K562 (cell line): ENCODE results near the gene KIAA0040. TPM values are rescaled to one million over a fixed set of nuclear protein-coding genes. Genes with fewer than 3 reads are reported as not detected.

Source experiments
- ARHGAP35 ChIP-seq: fragments of 450-650 bp; IDR thresholded peaks from 2 replicates; pipeline ENCODE4 v1.6.1; 2018; ENCODE audit not compliant: partially characterized antibody
- BDP1 ChIP-seq: IDR thresholded peaks from 3 replicates; pipeline ENCODE4 v1.6.1; 2011; ENCODE audit not compliant: insufficient read length, insufficient read depth
- BRCA1 ChIP-seq, 2 experiments: fragments of 450-650 bp in 1 of 2; sonication (generic) in 1 of 2; formaldehyde crosslinking in 1 of 2; IDR thresholded peaks; 2 replicates each; pipeline versions ENCODE4 v1.5.0 to v1.6.1; 2017 to 2020; ENCODE audit warnings: mild to moderate bottlenecking in 1 of 2, missing genetic modification reagents in 1 of 2
- BRD4 ChIP-seq: fragments of 200-600 bp; sonication (generic); IDR thresholded peaks from 2 replicates; pipeline ENCODE4 v1.6.1; 2017; ENCODE audit warnings: inconsistent platforms
- CREBBP ChIP-seq: IDR thresholded peaks from one replicate; pipeline ENCODE4 v1.6.1; 2012; ENCODE audit warnings: low read depth, mild to moderate bottlenecking, control low read depth, inconsistent platforms, low read length
- CXXC5 ChIP-seq: fragments of 250-450 bp; sonication (Bioruptor Pico); IDR thresholded peaks from 2 replicates; pipeline ENCODE4 v1.8.0; 2022; ENCODE audit warnings: inconsistent platforms, mild to moderate bottlenecking, moderate library complexity
- ELF2 ChIP-seq: fragments of 250-450 bp; sonication (Bioruptor Pico); IDR thresholded peaks from 2 replicates; pipeline ENCODE4 v1.5.0; 2021; ENCODE audit warnings: mild to moderate bottlenecking
- ELF4 ChIP-seq: fragments of 450-650 bp; formaldehyde crosslinking; IDR thresholded peaks from 2 replicates; pipeline ENCODE4 v1.4.0; 2022; ENCODE audit warnings: missing genetic modification characterization
- EP400 ChIP-seq: fragments of 450-650 bp; IDR thresholded peaks from 2 replicates; pipeline ENCODE4 v1.6.1; 2017; ENCODE audit warnings: antibody characterized with exemption, mild to moderate bottlenecking, moderate library complexity
- HOXB6 ChIP-seq: fragments of 250-450 bp; sonication (Bioruptor Pico); IDR thresholded peaks from 2 replicates; pipeline ENCODE4 v1.5.1; 2022; ENCODE audit warnings: mild to moderate bottlenecking, borderline replicate concordance
- JUNB ChIP-seq: fragments of 450-650 bp; formaldehyde crosslinking; conservative IDR thresholded peaks from 2 replicates; pipeline ENCODE4 v1.4.0; 2020; ENCODE audit warnings: mild to moderate bottlenecking
- KDM1A ChIP-seq, 2 experiments: fragments of 450-650 bp; IDR thresholded peaks; 2 replicates each; pipeline ENCODE4 v1.6.1; 2016; ENCODE audit warnings: mild to moderate bottlenecking in 2 of 2
- LARP7 ChIP-seq: fragments of 450-650 bp; IDR thresholded peaks from 2 replicates; pipeline ENCODE4 v1.6.1; 2016
- LEF1 ChIP-seq: fragments of 450-650 bp; IDR thresholded peaks from 2 replicates; pipeline ENCODE4 v1.6.1; 2016; ENCODE audit warnings: mild to moderate bottlenecking
- MTA1 ChIP-seq: fragments of 450-650 bp; IDR thresholded peaks from 2 replicates; pipeline ENCODE4 v1.6.1; 2017; ENCODE audit warnings: borderline replicate concordance
- NCOA6 ChIP-seq: fragments of 450-650 bp; IDR thresholded peaks from 2 replicates; pipeline ENCODE4 v1.6.1; 2017; ENCODE audit warnings: mild to moderate bottlenecking
- NONO ChIP-seq, 2 experiments: fragments of 200-400 bp in 1 of 2; fragments of 450-650 bp in 1 of 2; formaldehyde crosslinking in 1 of 2; IDR thresholded peaks; 2 replicates each; pipeline ENCODE4 v1.6.1; 2017; ENCODE audit warnings: low read depth in 2 of 2, mild to moderate bottlenecking in 2 of 2, moderate library complexity in 2 of 2, low read length in 1 of 2
- POLR2A ChIP-seq: fragments of 450-650 bp; conservative IDR thresholded peaks from 2 replicates; pipeline ENCODE4 v1.6.1; 2016
- POLR2B ChIP-seq: fragments of 450-650 bp; IDR thresholded peaks from 2 replicates; pipeline ENCODE4 v1.6.1; 2018; ENCODE audit warnings: low read depth; ENCODE audit not compliant: partially characterized antibody
- POLR2H ChIP-seq: IDR thresholded peaks from 2 replicates; pipeline ENCODE4 v1.6.1; 2016; ENCODE audit warnings: missing genetic modification characterization, low read depth, mild to moderate bottlenecking, control low read depth, missing compliant biosample characterization, moderate library complexity
- SIN3A ChIP-seq, 2 experiments: fragments of 150-350 bp in 1 of 2; IDR thresholded peaks; 2 replicates each; pipeline ENCODE4 v1.6.1; 2011 to 2016; ENCODE audit warnings: borderline replicate concordance in 2 of 2, low read depth in 2 of 2, low read length in 2 of 2, mild to moderate bottlenecking in 2 of 2, moderate library complexity in 2 of 2; ENCODE audit not compliant: control insufficient read depth in 1 of 2
- SMARCC2 ChIP-seq: fragments of 450-650 bp; IDR thresholded peaks from 2 replicates; pipeline ENCODE4 v1.6.1; 2017; ENCODE audit warnings: antibody characterized with exemption, moderate library complexity, mild to moderate bottlenecking, low read depth
- SNIP1 ChIP-seq: fragments of 450-650 bp; IDR thresholded peaks from 2 replicates; pipeline ENCODE4 v1.7.1; 2017; ENCODE audit warnings: low read depth, mild to moderate bottlenecking
- SREBF1 ChIP-seq: fragments of 150-350 bp; IDR thresholded peaks from 2 replicates; pipeline ENCODE4 v1.6.1; 2014; ENCODE audit warnings: antibody characterized with exemption, low read depth, low read length, borderline replicate concordance
- SRSF1 ChIP-seq: fragments of 200-400 bp; formaldehyde crosslinking; IDR thresholded peaks from 2 replicates; pipeline ENCODE4 v1.6.1; 2017; ENCODE audit warnings: mild to moderate bottlenecking, low read depth, low read length, moderate library complexity
- TBP ChIP-seq: optimal IDR thresholded peaks from 2 replicates; pipeline ENCODE3; 2011; ENCODE audit warnings: low read depth, low read length, improper control_type of control experiment
- TCFL5 ChIP-seq: fragments of 250-450 bp; sonication (Bioruptor Pico); conservative IDR thresholded peaks from 2 replicates; pipeline ENCODE4 v1.6.1; 2021; ENCODE audit warnings: mild to moderate bottlenecking, moderate library complexity, matching md5 sums
- ZC3H4 ChIP-seq: sonication (generic); formaldehyde crosslinking; IDR thresholded peaks from 2 replicates; pipeline ENCODE4 v1.9.0; 2021; ENCODE audit warnings: missing genetic modification reagents, borderline replicate concordance
- ZFPM2 ChIP-seq: fragments of 250-450 bp; sonication (Bioruptor Pico); IDR thresholded peaks from 2 replicates; pipeline ENCODE4 v1.5.1; 2022; ENCODE audit warnings: mild to moderate bottlenecking
- ZNF324 ChIP-seq: fragments of 250-450 bp; sonication (Bioruptor Pico); IDR thresholded peaks from 2 replicates; pipeline ENCODE4 v1.4.0; 2020; ENCODE audit warnings: mild to moderate bottlenecking
- ZNF584 ChIP-seq: fragments of 200-800 bp; sonication (Bioruptor generic); IDR thresholded peaks from 2 replicates; pipeline ENCODE4 v1.6.1; 2016; ENCODE audit warnings: low read depth, mild to moderate bottlenecking, missing genetic modification characterization, missing compliant biosample characterization
- ZNF766 ChIP-seq: fragments of 200-800 bp; sonication (Bioruptor generic); conservative IDR thresholded peaks from 2 replicates; pipeline ENCODE4 v1.6.1; 2016; ENCODE audit warnings: missing genetic modification characterization, missing compliant biosample characterization
- ZZZ3 ChIP-seq: fragments of 450-650 bp; IDR thresholded peaks from 2 replicates; pipeline ENCODE4 v1.6.1; 2016; ENCODE audit warnings: antibody characterized with exemption, mild to moderate bottlenecking, moderate library complexity
- polyA plus RNA-seq, 8 experiments: library from polyadenylated mRNA; depleted of rRNA in 4 of 8; stranded (reverse) in 5 of 8; unstranded in 3 of 8; fragments of >200 nt; fragmentation: Nextera tagmentation in 2 of 8; fragmentation: Illumina TruSeq in 1 of 8; extraction: Ambion mirVana in 2 of 8; extraction: Trizol in 1 of 8; gene quantifications; 2 replicates each; pipeline versions ENCODE4 v1.2.1 to v1.2.3, GENCODE V29; 2011 to 2014; ENCODE audit warnings: inconsistent platforms in 1 of 8, missing spikeins in 1 of 8
- total RNA-seq, 7 experiments: library from RNA; depleted of rRNA in 6 of 7; stranded (reverse); fragments of >200 nt in 6 of 7; fragmentation: Illumina TruSeq in 2 of 7; extraction: Trizol in 2 of 7; gene quantifications; 2 replicates each; pipeline versions ENCODE4 v1.2.1 to v1.2.3, GENCODE V29; 2011 to 2021; ENCODE audit warnings: low replicate concordance in 1 of 7
- TF ChIP-seq, protein P1 (sequence below): fragments of 250-450 bp; sonication (Bioruptor Pico); IDR thresholded peaks from 2 replicates; pipeline ENCODE4 v1.9.0; 2021; ENCODE audit warnings: mild to moderate bottlenecking

The KIAA0040 gene
- total and polyA plus RNA-seq, 9 of the 15 experiments (the other 6 are each of a cell fraction or from before 2014, with no cell fraction given): 3.4 to 13.6 (median 7.1) TPM

GRCh38 chr1:175192630-175193526, at the start of gene KIAA0040 (continued):
- TF ChIP-seq HOXB6 (CRISPR knock-in tag) (no peak), ZNF324 (CRISPR knock-in tag) (no peak), POLR2H (tag) (peak; percentile 53; the same call in 1 of the 2 replicates), SMARCC2 (no peak), ZNF766 (CRISPR knock-in tag) (no peak), MTA1 (no peak), CXXC5 (CRISPR knock-in tag) (peak; percentile 67), ARHGAP35 (no peak), TCFL5 (CRISPR knock-in tag) (no peak), BRCA1 (IDR thresholded peaks at IDR 0.05) (no peak), BRCA1 (CRISPR knock-in tag; IDR thresholded peaks at IDR 0.05) (no peak), TBP (no peak), POLR2B (no peak), ZFPM2 (CRISPR knock-in tag) (no peak), NCOA6 (0 out of 2 replicates have a peak, but pooled peaks have one; percentile 20), BRD4 (no peak), SREBF1 (no peak), ZC3H4 (CRISPR knock-in tag) (no peak), EP400 (peak; percentile 50; the same call in 1 of the 2 replicates), ZNF584 (CRISPR knock-in tag) (no peak), POLR2A (no peak; the same call in 1 of the 2 replicates), CREBBP (no peak), SNIP1 (no peak), LARP7 (no peak), JUNB (no peak), SIN3A (IDR thresholded peaks at IDR 0.05; ENCODE audit: borderline replicate concordance in 2 of 2, control insufficient read depth in 1 of 2, low read depth in 2 of 2, low read length in 2 of 2) (peak in 1 of 2 experiments; percentile 68; a peak in 1 of 4 replicates), NONO (IDR thresholded peaks at IDR 0.05; ENCODE audit: low read depth in 2 of 2, low read length in 1 of 2) (0 out of 4 replicates have a peak, but pooled peaks of 1 of the 2 experiments have one; percentile 53), ELF4 (CRISPR knock-in tag) (no peak), BDP1 (no peak), KDM1A (IDR thresholded peaks at IDR 0.05) (no peak), ELF2 (CRISPR knock-in tag) (no peak), SRSF1 (no peak), LEF1 (no peak), ZZZ3 (no peak)
- TF ChIP-seq, protein P1, sequence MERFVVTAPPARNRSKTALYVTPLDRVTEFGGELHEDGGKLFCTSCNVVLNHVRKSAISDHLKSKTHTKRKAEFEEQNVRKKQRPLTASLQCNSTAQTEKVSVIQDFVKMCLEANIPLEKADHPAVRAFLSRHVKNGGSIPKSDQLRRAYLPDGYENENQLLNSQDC (CRISPR knock-in tag): no peak
